NCI-H1436 (cell line): Measurements from ENCODE around the gene PIGC.
A peak's percentile ranks its signal among the peaks of the same experiment; 100 is the strongest.

ENCODE experiments used
- DNase-seq: peaks from one replicate; lab custom pipeline; 2025; lab: John Stamatoyannopoulos, UW

Gene PIGC

GRCh38 chr1:172443666-172444453 lies at the start of gene PIGC:
Gene PIGC, minus strand, starts transcription at chr1:172444069. Its CDS starts 1,447 bp downstream, at chr1:172442622.
- DNase-seq: peak; percentile 83

GRCh38 chr1:172492421-172492820 lies 48.6 kb upstream of the PIGC start:
- DNase-seq: no peak

- DNase-seq: no peak
Observed at GRCh38 chr1:172489847-172490246, 46.0 kb upstream of the PIGC start.

GRCh38 chr1:172488393-172488792 lies 44.5 kb upstream of the PIGC start:
- DNase-seq: no peak

- DNase-seq: no peak
Observed at GRCh38 chr1:172487550-172487949, 43.7 kb upstream of the PIGC start.

- no peak for DNase-seq
Observed at GRCh38 chr1:172486805-172487454, 43.1 kb upstream of the PIGC start.

GRCh38 chr1:172485626-172486025 lies 41.8 kb upstream of the PIGC start:
- no peak for DNase-seq

- no peak for DNase-seq
Observed at GRCh38 chr1:172484252-172484651, 40.4 kb upstream of the PIGC start.

- DNase-seq: no peak
Observed at GRCh38 chr1:172483448-172483847, 39.6 kb upstream of the PIGC start.

GRCh38 chr1:172482044-172482443 lies 38.2 kb upstream of the PIGC start:
- no peak for DNase-seq

- no peak for DNase-seq
Observed at GRCh38 chr1:172480431-172480830, 36.6 kb upstream of the PIGC start.

- DNase-seq: no peak
Observed at GRCh38 chr1:172478485-172478884, 34.6 kb upstream of the PIGC start.

- no peak for DNase-seq
Observed at GRCh38 chr1:172477741-172478140, 33.9 kb upstream of the PIGC start.

GRCh38 chr1:172477216-172477615 lies 33.3 kb upstream of the PIGC start:
- DNase-seq: no peak

GRCh38 chr1:172476218-172476811 lies 32.4 kb upstream of the PIGC start:
- DNase-seq: no peak

GRCh38 chr1:172473842-172474241 lies 30.0 kb upstream of the PIGC start:
- DNase-seq: no peak

GRCh38 chr1:172473302-172473701 lies 29.4 kb upstream of the PIGC start:
- DNase-seq: no peak

- no peak for DNase-seq
Observed at GRCh38 chr1:172472495-172472894, 28.6 kb upstream of the PIGC start.

- DNase-seq: no peak
Observed at GRCh38 chr1:172471666-172472065, 27.8 kb upstream of the PIGC start.

- DNase-seq: no peak
Observed at GRCh38 chr1:172470149-172470548, 26.3 kb upstream of the PIGC start.

GRCh38 chr1:172469717-172470116 lies 25.8 kb upstream of the PIGC start:
- DNase-seq: no peak

- no peak for DNase-seq
Observed at GRCh38 chr1:172468296-172468695, 24.4 kb upstream of the PIGC start.

GRCh38 chr1:172467446-172467845 lies 23.6 kb upstream of the PIGC start:
- no peak for DNase-seq
